ENCODE measurements around the gene FAM13A. TPM values are rescaled to one million over a fixed set of nuclear protein-coding genes. Genes with fewer than 3 reads are reported as not detected.

FAM13A gene
- total and polyA plus RNA-seq, 2 donors (not counting 3 experiments of a cell fraction or from before 2014, with no cell fraction given), result 3.3 to 10.5 TPM

DNA sequence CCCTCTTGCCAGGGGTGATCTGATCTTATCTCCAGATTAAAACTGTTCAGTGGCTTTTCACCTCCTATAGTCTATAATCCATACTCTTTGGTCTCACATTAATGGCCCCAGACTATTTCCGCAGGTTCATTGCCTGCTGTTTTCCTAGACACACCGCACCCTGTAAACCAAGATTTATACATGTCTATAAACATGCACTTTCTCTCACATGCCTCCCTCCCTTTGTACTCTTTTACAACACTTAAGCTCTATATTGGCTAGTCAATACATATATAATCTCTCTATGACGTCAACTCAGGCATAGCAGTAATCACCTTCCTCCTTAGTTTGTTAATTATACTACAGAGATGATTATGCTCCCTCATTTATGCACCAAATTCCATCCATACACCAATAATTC is 188.5 kb downstream of the FAM13A start:
- intact Hi-C loops (cut with micrococcal nuclease) (loop anchor here (5.0 to 10.0 kb wide), 2 partner anchors 134 to 264 kb away; no protein-coding TSS in a partner anchor), dilution Hi-C loops (cut with MboI; ENCODE audit: extremely low pct_ligation_motif_present, low sequenced_read_pairs) (no loop called here)
- H3K9me1 ChIP-seq (replicated peaks; ENCODE audit: control insufficient read depth, extremely low read depth, insufficient read depth, low read length), result no peaks in the 10 kb centered on the region
- H3K4me1 ChIP-seq (ENCODE audit: control insufficient read depth, extremely low read depth, insufficient read depth, low read length), result peaks cover 38% of the 10 kb centered on the region
- no peaks in the 10 kb centered on the region for H3K27me3 ChIP-seq (ENCODE audit: control insufficient read depth in 2 of 2, insufficient read depth in 2 of 2, low read length in 2 of 2)
- TF ChIP-seq EZH2 (IDR thresholded peaks at IDR 0.05; ENCODE audit: borderline replicate concordance, low read depth, low read length, severe bottlenecking), result no peak
- TF ChIP-seq MAX (IDR thresholded peaks at IDR 0.05; ENCODE audit: insufficient read depth, insufficient read length), result no peak
- TF ChIP-seq FOS (IDR thresholded peaks at IDR 0.05; ENCODE audit: borderline replicate concordance, insufficient read depth, low read length), result no peak
- TF ChIP-seq GATA2 (IDR thresholded peaks at IDR 0.05; ENCODE audit: insufficient read depth, insufficient read length, low read depth, low read length), result no peak
- no peak for TF ChIP-seq POLR2AphosphoS5 (IDR thresholded peaks at IDR 0.05; ENCODE audit: insufficient read depth, low read depth, low read length)
- TF ChIP-seq, protein P1, sequence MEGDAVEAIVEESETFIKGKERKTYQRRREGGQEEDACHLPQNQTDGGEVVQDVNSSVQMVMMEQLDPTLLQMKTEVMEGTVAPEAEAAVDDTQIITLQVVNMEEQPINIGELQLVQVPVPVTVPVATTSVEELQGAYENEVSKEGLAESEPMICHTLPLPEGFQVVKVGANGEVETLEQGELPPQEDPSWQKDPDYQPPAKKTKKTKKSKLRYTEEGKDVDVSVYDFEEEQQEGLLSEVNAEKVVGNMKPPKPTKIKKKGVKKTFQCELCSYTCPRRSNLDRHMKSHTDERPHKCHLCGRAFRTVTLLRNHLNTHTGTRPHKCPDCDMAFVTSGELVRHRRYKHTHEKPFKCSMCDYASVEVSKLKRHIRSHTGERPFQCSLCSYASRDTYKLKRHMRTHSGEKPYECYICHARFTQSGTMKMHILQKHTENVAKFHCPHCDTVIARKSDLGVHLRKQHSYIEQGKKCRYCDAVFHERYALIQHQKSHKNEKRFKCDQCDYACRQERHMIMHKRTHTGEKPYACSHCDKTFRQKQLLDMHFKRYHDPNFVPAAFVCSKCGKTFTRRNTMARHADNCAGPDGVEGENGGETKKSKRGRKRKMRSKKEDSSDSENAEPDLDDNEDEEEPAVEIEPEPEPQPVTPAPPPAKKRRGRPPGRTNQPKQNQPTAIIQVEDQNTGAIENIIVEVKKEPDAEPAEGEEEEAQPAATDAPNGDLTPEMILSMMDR (IDR thresholded peaks at IDR 0.05; ENCODE audit: extremely low read depth in 1 of 2, insufficient read depth in 1 of 2, low read depth in 1 of 2, low read length in 2 of 2), result no peak
- no peak for TF ChIP-seq JUN (IDR thresholded peaks at IDR 0.05; ENCODE audit: borderline replicate concordance, insufficient read depth, insufficient read length, low read depth)
- no peak for TF ChIP-seq POLR2A (IDR thresholded peaks at IDR 0.05; ENCODE audit: low read depth, low read length)
- no peak for TF ChIP-seq MYC (IDR thresholded peaks at IDR 0.05; ENCODE audit: low read depth, low read length)
- FAIRE-seq (no peak), DNase-seq (ENCODE audit: low read depth, low spot score) (no peak)
- H3K9me3 ChIP-seq (replicated peaks; ENCODE audit: control insufficient read depth, insufficient read depth, low read length), result no peaks in the 10 kb centered on the region
- POLR2A ChIA-PET, result no interaction called here
- no peaks in the 10 kb centered on the region for H4K20me1 ChIP-seq (replicated peaks; ENCODE audit: control insufficient read depth, extremely low read depth, insufficient read depth, low read length)
- no peak overlapping the region for H3K27ac ChIP-seq (ENCODE audit: insufficient read depth, low read depth, low read length)
- no peak overlapping the region for H3K4me2 ChIP-seq (ENCODE audit: insufficient read depth, low read length)
- H3K36me3 ChIP-seq (ENCODE audit: control insufficient read depth in 2 of 2, extremely low read depth in 1 of 2, insufficient read depth in 2 of 2, low read length in 2 of 2), result no peaks in the 10 kb centered on the region
- H3K4me3 ChIP-seq (replicated peaks in 1 of 3; ENCODE audit: insufficient read depth in 1 of 3, low read depth in 1 of 3, low read length in 3 of 3), result no peak overlapping the region
- no peak overlapping the region for H3K9ac ChIP-seq (replicated peaks; ENCODE audit: extremely low read depth, insufficient read depth, low read length)
- BruUV-seq (replicated peaks), result no TSS peak
- H3K79me2 ChIP-seq (ENCODE audit: control insufficient read depth, insufficient read depth, low read length), result no peaks in the 10 kb centered on the region
- H2AFZ ChIP-seq (ENCODE audit: low read depth, low read length), result no peak overlapping the region
- CTCF ChIA-PET, result no interaction called here
